Mesendoderm (in vitro differentiated cells): ENCODE data around the gene IL5.
"Not testable (repeated sequence)": the region's sequence is repeated elsewhere in the genome, so short reads cannot be mapped to it uniquely, and the experiment has no call there.

Source experiments
- DNase-seq: peaks from one replicate; pipeline ENCODE4 v3.0.0; 2013
- H2AK5ac ChIP-seq: 2 replicates; pipeline ENCODE4 v1.6.1; 2013; ENCODE audit warnings: low read length, inconsistent platforms
- H2BK120ac ChIP-seq: 2 replicates; pipeline ENCODE4 v1.6.1; 2013; ENCODE audit warnings: low read depth, mild to moderate bottlenecking, low read length, moderate library complexity, mixed read lengths
- H2BK15ac ChIP-seq: replicated peaks from 2 replicates; pipeline ENCODE4 v1.6.1; 2013; ENCODE audit warnings: low read depth, mild to moderate bottlenecking, moderate library complexity
- H2BK5ac ChIP-seq: 2 replicates; pipeline ENCODE4 v1.6.1; 2013; ENCODE audit warnings: low read length, inconsistent platforms
- H3K18ac ChIP-seq: 2 replicates; pipeline ENCODE4 v1.6.1; 2013; ENCODE audit warnings: mild to moderate bottlenecking, low read length, mixed read lengths
- H3K23ac ChIP-seq: one replicate; pipeline ENCODE4 v1.6.1; 2013; ENCODE audit warnings: low read length
- H3K27ac ChIP-seq: 2 replicates; pipeline ENCODE4 v1.5.1; 2013; ENCODE audit warnings: low read depth, mild to moderate bottlenecking, inconsistent platforms, low read length, moderate library complexity
- H3K27me3 ChIP-seq: 2 replicates; pipeline ENCODE4 v1.6.1; 2013; ENCODE audit warnings: low read length, control low read depth, mild to moderate bottlenecking, inconsistent platforms; ENCODE audit not compliant: insufficient read depth, poor library complexity
- H3K36me3 ChIP-seq: 2 replicates; pipeline ENCODE4 v1.6.1; 2013; ENCODE audit warnings: low read length, inconsistent platforms; ENCODE audit not compliant: control insufficient read depth, insufficient read depth
- H3K4ac ChIP-seq: one replicate; pipeline ENCODE4 v1.6.1; 2013; ENCODE audit warnings: low read depth, mild to moderate bottlenecking, low read length, moderate library complexity
- H3K4me1 ChIP-seq: 2 replicates; pipeline ENCODE4 v1.6.1; 2013; ENCODE audit warnings: low read depth, low read length, inconsistent platforms; ENCODE audit not compliant: control insufficient read depth
- H3K4me2 ChIP-seq: 2 replicates; pipeline ENCODE4 v1.6.1; 2013; ENCODE audit warnings: low read length
- H3K4me3 ChIP-seq: 2 replicates; pipeline ENCODE4 v1.5.1; 2013; ENCODE audit warnings: mild to moderate bottlenecking, low read length
- H3K56ac ChIP-seq: one replicate; pipeline ENCODE4 v1.6.1; 2013; ENCODE audit warnings: low read length
- H3K79me1 ChIP-seq: 2 replicates; pipeline ENCODE4 v1.6.1; 2013; ENCODE audit warnings: low read length, inconsistent platforms
- H3K79me2 ChIP-seq: 2 replicates; pipeline ENCODE4 v1.6.1; 2013; ENCODE audit warnings: mild to moderate bottlenecking, low read length; ENCODE audit not compliant: control insufficient read depth, insufficient read depth
- H3K9ac ChIP-seq: 2 replicates; pipeline ENCODE4 v1.6.1; 2013; ENCODE audit warnings: low read length, inconsistent platforms
- H4K5ac ChIP-seq: one replicate; pipeline ENCODE4 v1.6.1; 2013; ENCODE audit warnings: low read length
- H4K8ac ChIP-seq: one replicate; pipeline ENCODE4 v1.6.1; 2013; ENCODE audit warnings: low read depth, mild to moderate bottlenecking, control low read depth, low read length, moderate library complexity
- WGBS: extraction: QIAGEN DNeasy Blood & Tissue Kit; methylation state at CpG from one replicate; pipeline ENCODE4 v1.1.7; 2013; ENCODE audit warnings: low lambda C conversion rate, missing lambda C conversion rate; ENCODE audit not compliant: insufficient coverage; ENCODE audit errors: extremely low coverage; 5-methylcytosine and 5-hydroxymethylcytosine counted together

IL5 gene

GRCh38 chr5:132576123-132576522, 32.8 kb upstream of the IL5 start:
- no peak overlapping the region for H2BK120ac ChIP-seq
- H2BK5ac ChIP-seq: no peak overlapping the region
- H3K27me3 ChIP-seq: no peaks in the 10 kb centered on the region
- H3K56ac ChIP-seq: no peak overlapping the region
- H2BK15ac ChIP-seq: no peak overlapping the region
- H3K79me2 ChIP-seq: no peaks in the 10 kb centered on the region
- no peak overlapping the region for H3K27ac ChIP-seq
- WGBS: no CpG with 5 or more reads among the region's 1 CpG
- H3K23ac ChIP-seq: no peak overlapping the region
- H3K9ac ChIP-seq: no peak overlapping the region
- H4K5ac ChIP-seq: no peak overlapping the region
- H2AK5ac ChIP-seq: no peak overlapping the region
- no peaks in the 10 kb centered on the region for H3K4me1 ChIP-seq
- H3K4me3 ChIP-seq: no peak overlapping the region
- no peaks in the 10 kb centered on the region for H3K36me3 ChIP-seq
- no peak overlapping the region for H3K4me2 ChIP-seq
- DNase-seq: no peak
- H3K18ac ChIP-seq: no peak overlapping the region
- H3K79me1 ChIP-seq: no peaks in the 10 kb centered on the region
- no peak overlapping the region for H4K8ac ChIP-seq
- no peak overlapping the region for H3K4ac ChIP-seq

- Histone ChIP-seq H3K79me2 (no peaks in the 10 kb centered on the region), H3K4ac (no peak overlapping the region), H3K18ac (no peak overlapping the region), H3K27ac (no peak overlapping the region), H3K4me2 (no peak overlapping the region), H3K4me1 (no peaks in the 10 kb centered on the region), H2BK120ac (no peak overlapping the region), H3K79me1 (peaks cover 2% of the 10 kb centered on the region), H3K4me3 (no peak overlapping the region), H3K9ac (no peak overlapping the region), H3K27me3 (no peaks in the 10 kb centered on the region), H2AK5ac (no peak overlapping the region), H3K56ac (no peak overlapping the region), H3K23ac (no peak overlapping the region), H4K8ac (no peak overlapping the region), H2BK15ac (no peak overlapping the region), H4K5ac (no peak overlapping the region), H2BK5ac (no peak overlapping the region), H3K36me3 (peaks cover 2% of the 10 kb centered on the region)
- DNase-seq: no peak
- WGBS: no CpG with 5 or more reads among the region's 1 CpG
These were observed 23.3 kb upstream of the IL5 start for GRCh38 chr5:132566657-132567056.

GRCh38 chr5:132564555-132564954, 21.2 kb upstream of the IL5 start:
- DNase-seq, H2BK5ac ChIP-seq, H2AK5ac ChIP-seq, H4K8ac ChIP-seq, H3K4me2 ChIP-seq, H4K5ac ChIP-seq, H3K27me3 ChIP-seq, H3K9ac ChIP-seq, H3K4me3 ChIP-seq, H3K56ac ChIP-seq, H3K4ac ChIP-seq, H2BK120ac ChIP-seq, H3K18ac ChIP-seq, H2BK15ac ChIP-seq, H3K4me1 ChIP-seq, H3K79me1 ChIP-seq, H3K23ac ChIP-seq, H3K79me2 ChIP-seq, H3K27ac ChIP-seq, H3K36me3 ChIP-seq: not testable (repeated sequence)
- no CpG with 5 or more reads among the region's 2 CpGs for WGBS

GRCh38 chr5:132561601-132562000, 18.3 kb upstream of the IL5 start:
- no peak overlapping the region for H3K4me3 ChIP-seq
- H2BK15ac ChIP-seq: no peak overlapping the region
- H3K4me1 ChIP-seq: no peaks in the 10 kb centered on the region
- H3K4me2 ChIP-seq: no peak overlapping the region
- no peak overlapping the region for H3K27ac ChIP-seq
- no peak overlapping the region for H4K8ac ChIP-seq
- H3K4ac ChIP-seq: no peak overlapping the region
- no CpG with 5 or more reads among the region's 3 CpGs for WGBS
- no peak overlapping the region for H2AK5ac ChIP-seq
- no peak overlapping the region for H4K5ac ChIP-seq
- no peak overlapping the region for H3K18ac ChIP-seq
- H2BK120ac ChIP-seq: no peak overlapping the region
- peaks cover 2% of the 10 kb centered on the region for H3K36me3 ChIP-seq
- H3K27me3 ChIP-seq: no peaks in the 10 kb centered on the region
- H3K56ac ChIP-seq: no peak overlapping the region
- H3K23ac ChIP-seq: no peak overlapping the region
- DNase-seq: peak; percentile 54
- no peak overlapping the region for H3K9ac ChIP-seq
- H3K79me2 ChIP-seq: no peaks in the 10 kb centered on the region
- H2BK5ac ChIP-seq: no peak overlapping the region
- peaks cover 4% of the 10 kb centered on the region for H3K79me1 ChIP-seq

GRCh38 chr5:132559383-132560060, 16.2 kb upstream of the IL5 start:
- Histone ChIP-seq H3K18ac (no peak overlapping the region), H3K4ac (no peak overlapping the region), H3K4me3 (no peak overlapping the region), H3K9ac (no peak overlapping the region), H4K5ac (no peak overlapping the region), H4K8ac (no peak overlapping the region), H3K23ac (no peak overlapping the region), H2BK5ac (no peak overlapping the region), H2BK120ac (no peak overlapping the region), H3K36me3 (no peaks in the 10 kb centered on the region), H2BK15ac (no peak overlapping the region), H3K27me3 (no peaks in the 10 kb centered on the region), H3K79me2 (no peaks in the 10 kb centered on the region), H2AK5ac (no peak overlapping the region), H3K4me2 (no peak overlapping the region), H3K4me1 (peaks cover 2% of the 10 kb centered on the region), H3K27ac (no peak overlapping the region), H3K79me1 (peaks cover 1% of the 10 kb centered on the region), H3K56ac (no peak overlapping the region)
- WGBS: no CpG with 5 or more reads among the region's 2 CpGs
- no peak for DNase-seq
